Gastrocnemius medialis (tissue), 4 donors: Measurements from ENCODE around the gene KIRREL3. TPM values are rescaled to one million over a fixed set of nuclear protein-coding genes. Genes with fewer than 3 reads are reported as not detected.

Experiments used
- ATAC-seq, 2 donors: fragments of 150-250 bp; one replicate each; pipeline ENCODE4 v1.9.1; 2016
- DNase-seq, 2 donors: peaks; one replicate each; pipeline ENCODE4 v3.0.0-alpha.2; 2019
- H3K27ac ChIP-seq, 4 donors: fragments of 200-600 bp; sonication (generic); 1 replicate in 1 of 4; 2 replicates in 3 of 4; pipeline ENCODE4 v1.5.1; 2016 to 2018; ENCODE audit warnings: mild to moderate bottlenecking in 2 of 4, moderate library complexity in 1 of 4
- H3K27me3 ChIP-seq, 3 donors: fragments of 200-600 bp; sonication (generic) in 2 of 3; 1 replicate in 1 of 3; 2 replicates in 2 of 3; pipeline versions ENCODE4 v1.5.1 to v1.6.0; 2016 to 2019; ENCODE audit warnings: mild to moderate bottlenecking in 1 of 3, moderate library complexity in 1 of 3
- H3K36me3 ChIP-seq, 2 donors: fragments of 200-600 bp; sonication (generic) in 1 of 2; one replicate each; pipeline ENCODE4 v1.5.1; 2017 to 2018
- H3K4me1 ChIP-seq, 2 donors: fragments of 200-600 bp; sonication (generic) in 1 of 2; one replicate each; pipeline ENCODE4 v1.5.1; 2016 to 2017; ENCODE audit warnings: mild to moderate bottlenecking in 2 of 2
- H3K4me3 ChIP-seq, 4 donors: fragments of 200-600 bp; sonication (generic) in 3 of 4; 1 replicate in 1 of 4; 2 replicates in 3 of 4; pipeline ENCODE4 v1.5.1; 2016 to 2019; ENCODE audit warnings: mild to moderate bottlenecking in 2 of 4
- H3K9me3 ChIP-seq, 3 donors: fragments of 200-600 bp; sonication (generic) in 2 of 3; 1 replicate in 1 of 3; 2 replicates in 2 of 3; pipeline ENCODE4 v1.5.1; 2016 to 2019
- POLR2A ChIP-seq, 2 donors: fragments of 450-650 bp; IDR thresholded peaks; one replicate each; pipeline ENCODE4 v1.6.1; 2017; ENCODE audit warnings: antibody characterized with exemption in 2 of 2, mild to moderate bottlenecking in 2 of 2, moderate library complexity in 2 of 2
- in situ Hi-C, 4 donors: fragments of 200-750 bp; cut with MboI; loops; one replicate each; pipeline versions ENCODE4 v1.15.0 to v1.8.0; 2017; ENCODE audit warnings: low sequenced_read_pairs in 4 of 4
- intact Hi-C: fragments of 100-400 bp; cut with DNase I; formaldehyde crosslinking; loops from one replicate; pipeline ENCODE4 v1.15.1; 2023; ENCODE audit warnings: low total_unique reads
- total RNA-seq, 4 donors: library from RNA; depleted of rRNA; stranded (reverse); fragments of >200 nt; gene quantifications; one replicate each; pipeline versions ENCODE4 v1.1.0 to v1.2.3, GENCODE V29; 2016
- TF ChIP-seq, protein P1 (sequence below), 5 experiments: fragments of 450-650 bp in 3 of 5; fragments of 200-600 bp in 2 of 5; sonication (generic) in 2 of 5; IDR thresholded peaks in 4 of 5; conservative IDR thresholded peaks in 1 of 5; 1 replicate in 4 of 5; 2 replicates in 1 of 5; pipeline ENCODE4 v1.5.1; 2016 to 2019; ENCODE audit warnings: antibody characterized with exemption in 5 of 5, mild to moderate bottlenecking in 3 of 5, moderate library complexity in 3 of 5

KIRREL3 gene
- total RNA-seq, 4 donors from 2014 or later, result 0.10 TPM; not detected in 3

DNA sequence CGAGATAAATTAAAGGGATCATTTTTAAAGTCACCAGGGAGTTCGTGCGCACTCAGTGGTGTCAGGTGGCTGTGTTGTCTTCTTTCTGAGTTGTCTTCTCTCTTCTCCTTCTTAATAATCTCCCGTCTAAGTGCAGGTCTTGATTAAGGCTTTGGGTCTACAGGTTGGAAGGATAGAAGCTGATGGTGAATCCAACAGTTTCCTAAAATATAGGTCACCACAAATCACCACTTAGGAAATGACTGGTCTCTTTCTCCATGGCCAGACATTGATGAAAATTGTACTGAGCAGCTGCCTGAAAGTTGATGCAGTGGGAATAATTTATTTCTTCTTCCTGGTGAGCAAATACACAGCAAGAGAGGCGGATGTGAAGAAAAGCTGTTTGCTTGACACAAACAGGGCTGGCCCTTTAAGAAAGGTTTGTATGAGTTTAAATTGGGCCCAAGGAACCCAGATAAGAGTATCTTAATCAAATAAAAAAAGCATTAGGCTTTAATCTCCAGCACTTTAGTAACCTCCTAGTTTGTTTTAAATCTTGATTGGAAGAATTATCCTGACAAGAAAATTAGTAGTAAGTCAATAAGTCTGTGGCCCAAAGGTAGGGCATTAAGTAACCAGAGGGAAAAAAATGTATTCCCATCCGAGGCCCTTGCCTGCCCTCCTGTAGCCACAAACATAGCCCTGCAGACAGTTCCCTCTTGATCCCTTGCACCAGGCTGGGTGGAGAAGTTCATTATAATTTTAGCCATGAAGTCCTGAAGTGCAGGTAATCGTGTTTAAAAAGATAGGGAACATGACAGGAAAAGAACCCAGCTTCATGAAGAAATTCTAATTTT lies 245.8 kb downstream of the KIRREL3 start:
- TF ChIP-seq, protein P1, sequence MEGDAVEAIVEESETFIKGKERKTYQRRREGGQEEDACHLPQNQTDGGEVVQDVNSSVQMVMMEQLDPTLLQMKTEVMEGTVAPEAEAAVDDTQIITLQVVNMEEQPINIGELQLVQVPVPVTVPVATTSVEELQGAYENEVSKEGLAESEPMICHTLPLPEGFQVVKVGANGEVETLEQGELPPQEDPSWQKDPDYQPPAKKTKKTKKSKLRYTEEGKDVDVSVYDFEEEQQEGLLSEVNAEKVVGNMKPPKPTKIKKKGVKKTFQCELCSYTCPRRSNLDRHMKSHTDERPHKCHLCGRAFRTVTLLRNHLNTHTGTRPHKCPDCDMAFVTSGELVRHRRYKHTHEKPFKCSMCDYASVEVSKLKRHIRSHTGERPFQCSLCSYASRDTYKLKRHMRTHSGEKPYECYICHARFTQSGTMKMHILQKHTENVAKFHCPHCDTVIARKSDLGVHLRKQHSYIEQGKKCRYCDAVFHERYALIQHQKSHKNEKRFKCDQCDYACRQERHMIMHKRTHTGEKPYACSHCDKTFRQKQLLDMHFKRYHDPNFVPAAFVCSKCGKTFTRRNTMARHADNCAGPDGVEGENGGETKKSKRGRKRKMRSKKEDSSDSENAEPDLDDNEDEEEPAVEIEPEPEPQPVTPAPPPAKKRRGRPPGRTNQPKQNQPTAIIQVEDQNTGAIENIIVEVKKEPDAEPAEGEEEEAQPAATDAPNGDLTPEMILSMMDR (IDR thresholded peaks at IDR 0.05 in 4 of 5, conservative IDR thresholded peaks at IDR 0.05 in 1 of 5), result no peak
- TF ChIP-seq POLR2A (IDR thresholded peaks at IDR 0.05), result no peak
- Histone ChIP-seq H3K4me1 (no peaks in the 10 kb centered on the region), H3K9me3 (no peaks in the 10 kb centered on the region), H3K4me3 (no peak overlapping the region), H3K27me3 (no peaks in the 10 kb centered on the region), H3K36me3 (no peaks in the 10 kb centered on the region), H3K27ac (no peak overlapping the region)
- intact Hi-C loops (no loop called here), in situ Hi-C loops (no loop called here)
- ATAC-seq, result no peak
- no peak for DNase-seq

- Histone ChIP-seq H3K4me1 (no peaks in the 10 kb centered on the region), H3K27ac (no peak overlapping the region), H3K27me3 (no peaks in the 10 kb centered on the region), H3K36me3 (no peaks in the 10 kb centered on the region), H3K9me3 (no peaks in the 10 kb centered on the region), H3K4me3 (no peak overlapping the region)
- ATAC-seq (no peak), DNase-seq (no peak)
- in situ Hi-C loops (no loop called here), intact Hi-C loops (no loop called here)
- no peak for TF ChIP-seq POLR2A (IDR thresholded peaks at IDR 0.05)
- TF ChIP-seq, protein P1 (IDR thresholded peaks at IDR 0.05 in 4 of 5, conservative IDR thresholded peaks at IDR 0.05 in 1 of 5), result no peak
Measured at GRCh38 chr11:126753990-126754389, 246.6 kb downstream of the KIRREL3 start.

- in situ Hi-C loops, result no loop called here
- H3K4me1 ChIP-seq, result no peaks in the 10 kb centered on the region
- no peak overlapping the region for H3K4me3 ChIP-seq
- H3K27me3 ChIP-seq, result no peaks in the 10 kb centered on the region
- no peak for DNase-seq
- no peaks in the 10 kb centered on the region for H3K36me3 ChIP-seq
- H3K27ac ChIP-seq, result no peak overlapping the region
- ATAC-seq, result no peak
- H3K9me3 ChIP-seq, result no peaks in the 10 kb centered on the region
- intact Hi-C loops, result no loop called here
- TF ChIP-seq, protein P1 (IDR thresholded peaks at IDR 0.05 in 4 of 5, conservative IDR thresholded peaks at IDR 0.05 in 1 of 5), result no peak
- no peak for TF ChIP-seq POLR2A (IDR thresholded peaks at IDR 0.05)
Measured at GRCh38 chr11:126751242-126751641, 249.3 kb downstream of the KIRREL3 start.

GRCh38 chr11:126748793-126749192 lies 251.8 kb downstream of the KIRREL3 start:
- no peak for TF ChIP-seq POLR2A (IDR thresholded peaks at IDR 0.05)
- TF ChIP-seq, protein P1 (IDR thresholded peaks at IDR 0.05 in 4 of 5, conservative IDR thresholded peaks at IDR 0.05 in 1 of 5), result no peak
- Histone ChIP-seq H3K27me3 (no peaks in the 10 kb centered on the region), H3K36me3 (no peaks in the 10 kb centered on the region), H3K9me3 (no peaks in the 10 kb centered on the region), H3K4me3 (no peak overlapping the region), H3K4me1 (no peaks in the 10 kb centered on the region), H3K27ac (no peak overlapping the region)
- intact Hi-C loops, result no loop called here
- in situ Hi-C loops, result no loop called here
- ATAC-seq, result no peak
- no peak for DNase-seq
